Activated naive CD4-positive, alpha-beta T cell treated with anti-CD3 and anti-CD28 coated beads, Interleukin-2, amount 10 ng/mL, durations not matched to agents 5 hours and 36 hours (primary cell): ENCODE results near the gene SLC47A1. TPM values are rescaled to one million over a fixed set of nuclear protein-coding genes. Genes with fewer than 3 reads are reported as not detected.

ENCODE experiments used
- total RNA-seq, 2 experiments: library from RNA; stranded (reverse); gene quantifications; one replicate each; pipeline ENCODE4 v1.2.3, GENCODE V29; 2021

The SLC47A1 gene
- total RNA-seq: not detected

GRCh38 chr17:19533718-19534561 lies at the start of gene SLC47A1:
Gene SLC47A1 (plus strand): TSS chr17:19533854. CDS start chr17:19533940, 86 bp downstream.

Other genes starting within 250 kb of the SLC47A1 start
- 1 to 10 TPM; 2.1 to 2.7 TPM for gene B9D1, start 171.1 kb upstream of the SLC47A1 start, total RNA-seq
- 10 to 100 TPM; 43.1 to 47.4 TPM for gene MAPK7, start 155.4 kb upstream of the SLC47A1 start, total RNA-seq
- gene MFAP4, start 146.7 kb upstream of the SLC47A1 start, total RNA-seq: not detected
- under 1 TPM; 0.20 to 0.53 TPM for gene RNF112, start 122.6 kb upstream of the SLC47A1 start, total RNA-seq
- 10 to 100 TPM; 22.0 to 22.6 TPM for gene ALDH3A2, start 114.9 kb downstream of the SLC47A1 start, total RNA-seq
- gene SLC47A2, start 182.7 kb downstream of the SLC47A1 start, total RNA-seq: not detected
- under 1 TPM; 0.12 to 0.13 TPM for gene ALDH3A1, start 214.4 kb downstream of the SLC47A1 start, total RNA-seq